Measurements from ENCODE around the gene NRGN.

- TF ChIP-seq CTCF (IDR thresholded peaks at IDR 0.05) (no peak), POLR2A (IDR thresholded peaks at IDR 0.05) (no peak)
Measured at GRCh38 chr11:124753624-124754023, 13.9 kb downstream of the NRGN start.
